ENCODE data around the gene CFAP61. TPM values are rescaled to one million over a fixed set of nuclear protein-coding genes. Genes with fewer than 3 reads are reported as not detected.
"Not testable (repeated sequence)": the region's sequence is repeated elsewhere in the genome, so short reads cannot be mapped to it uniquely, and the experiment has no call there.

CFAP61 gene, protein sequence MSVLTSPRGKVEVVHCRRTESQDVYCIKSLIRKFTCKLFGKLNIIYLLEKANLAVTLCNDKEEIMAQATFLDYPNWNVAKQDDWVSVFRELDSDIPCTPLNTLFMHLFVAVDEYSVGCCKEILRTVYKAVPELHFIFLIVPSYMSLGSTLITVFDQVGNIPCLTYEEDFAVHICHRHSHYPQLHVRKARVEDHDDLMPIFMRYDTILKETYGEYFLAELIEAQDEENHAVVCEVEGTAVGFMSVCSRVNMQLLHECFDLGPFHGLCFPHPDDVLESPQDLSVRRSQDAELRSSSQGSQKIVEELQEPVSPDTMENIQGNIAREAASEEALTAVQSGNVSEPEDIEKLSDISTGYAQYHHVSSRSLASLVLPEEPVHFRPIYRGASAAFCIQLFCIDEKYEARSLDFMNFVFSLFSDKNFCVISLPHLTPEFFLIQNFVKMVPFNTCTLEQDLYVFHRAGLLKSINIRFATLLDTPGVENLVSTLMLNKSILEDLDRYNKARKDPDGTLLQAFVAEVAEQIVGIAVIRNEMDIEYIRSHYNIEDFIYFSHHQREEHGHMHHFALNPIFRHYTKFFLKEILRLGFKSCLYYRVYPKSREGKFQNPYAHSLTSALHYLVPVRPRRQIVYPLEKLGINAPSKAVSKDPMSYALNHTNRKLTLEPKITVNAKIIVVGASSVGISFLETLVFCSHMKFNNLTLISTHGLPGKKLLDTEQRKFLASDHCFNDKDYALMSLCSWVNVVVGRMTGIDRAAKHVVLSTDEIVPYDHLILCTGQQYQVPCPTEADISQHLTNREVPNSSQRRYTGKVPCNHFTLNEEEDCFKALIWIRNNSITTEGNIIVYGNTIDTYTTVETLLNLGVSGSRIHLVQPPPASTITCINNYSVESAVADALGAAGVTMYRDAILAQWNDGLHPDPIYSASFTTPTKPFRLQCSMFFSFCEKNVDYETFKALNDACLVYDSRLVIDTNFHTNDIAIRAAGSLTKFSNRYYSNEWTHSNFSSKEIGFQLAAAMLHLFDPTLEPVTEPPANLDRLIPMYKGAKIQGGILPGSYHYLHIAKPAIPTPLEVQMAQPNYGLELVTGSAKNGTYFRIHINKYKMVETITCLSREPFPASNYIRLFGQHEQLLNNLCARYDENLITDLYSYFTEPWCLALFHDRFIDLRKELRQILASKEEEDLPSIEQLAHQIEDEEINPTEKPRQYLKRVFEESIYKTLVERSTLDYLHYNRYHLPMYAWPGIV
- total RNA-seq = not detected
- not detected for polyA plus RNA-seq

- peak; percentile 96 to 99 (median 99) for DNase-seq
- no peaks in the 10 kb centered on the region for H3K9me3 ChIP-seq (ENCODE audit: control insufficient read depth in 2 of 2, low read length in 2 of 2)
- peak within 1 kb of the TSS; percentile 90 for H3K27ac ChIP-seq (ENCODE audit: insufficient read depth, low read length, poor library complexity, severe bottlenecking)
- Mint-ChIP-seq H3K36me3 (peaks cover 28% of the 10 kb centered on the region), H3K27ac (peak within 1 kb of the TSS; percentile 98 to 100 (median 100)), H3K9me3 (no peaks in the 10 kb centered on the region), H3K27me3 (peaks cover 19% of the 10 kb centered on the region), H3K4me3 (peak within 1 kb of the TSS; percentile 93 to 100 (median 99)), H3K4me1 (peaks cover 15 to 41% (median 25%) of the 10 kb centered on the region in 4 donors)
- peak within 1 kb of the TSS; percentile 88 for H3K4me3 ChIP-seq (ENCODE audit: low read depth, low read length)
- ATAC-seq (ENCODE audit: low read depth in 2 of 2) = peak; percentile 95
- H3K4me1 ChIP-seq (ENCODE audit: control insufficient read depth, insufficient read depth, low read length, poor library complexity, severe bottlenecking) = peaks cover 18% of the 10 kb centered on the region
- H3K27me3 ChIP-seq (ENCODE audit: control insufficient read depth, insufficient read depth, low read length) = peaks cover 7% of the 10 kb centered on the region
- peaks cover 30% of the 10 kb centered on the region for H3K36me3 ChIP-seq (ENCODE audit: control insufficient read depth, insufficient read depth, low read length)
These were observed at the start of gene CFAP61, which contains the start of gene CRNKL1 for GRCh38 chr20:20052074-20052970. Gene CFAP61 (plus strand): TSS chr20:20052532. CDS start chr20:20056654, 4,122 bp downstream. Gene CRNKL1 (minus strand): TSS chr20:20052466. CDS start chr20:20052342, 124 bp downstream.

- Histone ChIP-seq H3K4me3 (ENCODE audit: low read depth, low read length) (no peak overlapping the region), H3K27me3 (ENCODE audit: control insufficient read depth, insufficient read depth, low read length) (peaks cover 8% of the 10 kb centered on the region), H3K9me3 (ENCODE audit: control insufficient read depth in 2 of 2, low read length in 2 of 2) (no peaks in the 10 kb centered on the region), H3K27ac (ENCODE audit: insufficient read depth, low read length, poor library complexity, severe bottlenecking) (no peak overlapping the region), H3K4me1 (ENCODE audit: control insufficient read depth, insufficient read depth, low read length, poor library complexity, severe bottlenecking) (no peaks in the 10 kb centered on the region), H3K36me3 (ENCODE audit: control insufficient read depth, insufficient read depth, low read length) (no peaks in the 10 kb centered on the region)
- DNase-seq (peak in 1 of 3 donors; percentile 19), ATAC-seq (ENCODE audit: low read depth in 2 of 2) (peak in 1 of 2 donors; percentile 44)
- Mint-ChIP-seq H3K27ac (no peak overlapping the region), H3K4me3 (peak overlapping the region in 3 of 4 donors; percentile 17 to 78 (median 62)), H3K4me1 (peaks cover 0 to 11% (median 9%) of the 10 kb centered on the region in 4 donors), H3K9me3 (peaks cover 0 to 2% (median 0%) of the 10 kb centered on the region in 7 donors), H3K27me3 (peaks cover 42% of the 10 kb centered on the region), H3K36me3 (no peaks in the 10 kb centered on the region)
These were observed 49.0 kb upstream of the CFAP61 start for GRCh38 chr20:20003031-20003954.

DNA sequence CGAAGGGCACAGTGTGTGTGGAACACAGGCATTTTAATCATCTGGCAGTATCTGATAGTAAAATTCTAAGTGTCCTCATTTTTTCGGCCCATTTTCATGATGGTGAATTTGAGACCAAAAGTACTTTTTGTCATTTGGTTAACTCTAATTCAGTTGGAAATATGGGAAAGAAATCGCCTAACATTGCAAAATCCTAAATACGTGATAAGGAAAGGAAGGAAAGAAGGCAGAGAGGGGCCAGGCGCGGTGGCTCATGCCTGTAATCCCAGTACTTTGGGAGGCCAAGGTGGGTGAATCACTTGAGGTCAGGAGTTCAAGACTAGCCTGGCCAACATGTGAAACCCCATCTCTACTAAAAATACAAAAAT, 48.4 kb upstream of the CFAP61 start:
- Mint-ChIP-seq H3K27me3 (peaks cover 42% of the 10 kb centered on the region), H3K4me3 (peak overlapping the region in 2 of 4 donors; percentile 62 to 78), H3K4me1 (peaks cover 0 to 11% (median 9%) of the 10 kb centered on the region in 4 donors)
- H3K27ac ChIP-seq (ENCODE audit: insufficient read depth, low read length, poor library complexity, severe bottlenecking); H3K9me3 ChIP-seq (ENCODE audit: control insufficient read depth in 2 of 2, low read length in 2 of 2); DNase-seq; H3K4me3 ChIP-seq (ENCODE audit: low read depth, low read length); H3K36me3 Mint-ChIP-seq; ATAC-seq (ENCODE audit: low read depth in 2 of 2); H3K27me3 ChIP-seq (ENCODE audit: control insufficient read depth, insufficient read depth, low read length); H3K9me3 Mint-ChIP-seq; H3K27ac Mint-ChIP-seq; H3K36me3 ChIP-seq (ENCODE audit: control insufficient read depth, insufficient read depth, low read length); H3K4me1 ChIP-seq (ENCODE audit: control insufficient read depth, insufficient read depth, low read length, poor library complexity, severe bottlenecking): not testable (repeated sequence)

DNA sequence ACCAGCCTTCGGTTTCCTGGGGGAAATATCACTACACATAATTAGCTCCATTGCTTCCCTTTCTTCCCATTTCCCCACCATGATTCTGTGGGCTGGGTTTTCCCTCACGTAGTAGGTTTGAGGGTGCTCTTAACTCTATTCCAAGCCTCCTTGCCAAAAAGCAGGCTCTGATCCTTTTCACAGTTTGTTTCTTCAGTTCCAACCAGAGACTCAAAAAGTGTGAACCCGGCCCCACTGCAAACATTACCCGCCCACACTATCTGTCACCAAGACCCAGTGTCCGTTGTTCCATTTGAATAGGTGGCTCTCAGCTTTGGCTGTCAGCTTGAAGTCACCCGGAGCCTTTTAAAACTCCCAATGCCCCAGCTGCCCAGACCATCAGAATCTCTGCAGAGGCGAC, 47.0 kb upstream of the CFAP61 start:
- peaks cover 0 to 11% (median 9%) of the 10 kb centered on the region in 4 donors for H3K4me1 Mint-ChIP-seq
- Histone ChIP-seq H3K27ac (ENCODE audit: insufficient read depth, low read length, poor library complexity, severe bottlenecking) (no peak overlapping the region), H3K4me1 (ENCODE audit: control insufficient read depth, insufficient read depth, low read length, poor library complexity, severe bottlenecking) (no peaks in the 10 kb centered on the region), H3K27me3 (ENCODE audit: control insufficient read depth, insufficient read depth, low read length) (peaks cover 8% of the 10 kb centered on the region), H3K36me3 (ENCODE audit: control insufficient read depth, insufficient read depth, low read length) (no peaks in the 10 kb centered on the region), H3K9me3 (ENCODE audit: control insufficient read depth in 2 of 2, low read length in 2 of 2) (no peaks in the 10 kb centered on the region), H3K4me3 (ENCODE audit: low read depth, low read length) (no peak overlapping the region)
- peaks cover 0 to 2% (median 0%) of the 10 kb centered on the region in 7 donors for H3K9me3 Mint-ChIP-seq
- no peak overlapping the region for H3K27ac Mint-ChIP-seq
- H3K36me3 Mint-ChIP-seq = no peaks in the 10 kb centered on the region
- peaks cover 46% of the 10 kb centered on the region for H3K27me3 Mint-ChIP-seq
- DNase-seq (no peak), ATAC-seq (ENCODE audit: low read depth in 2 of 2) (no peak)
- H3K4me3 Mint-ChIP-seq = no peak overlapping the region

DNA sequence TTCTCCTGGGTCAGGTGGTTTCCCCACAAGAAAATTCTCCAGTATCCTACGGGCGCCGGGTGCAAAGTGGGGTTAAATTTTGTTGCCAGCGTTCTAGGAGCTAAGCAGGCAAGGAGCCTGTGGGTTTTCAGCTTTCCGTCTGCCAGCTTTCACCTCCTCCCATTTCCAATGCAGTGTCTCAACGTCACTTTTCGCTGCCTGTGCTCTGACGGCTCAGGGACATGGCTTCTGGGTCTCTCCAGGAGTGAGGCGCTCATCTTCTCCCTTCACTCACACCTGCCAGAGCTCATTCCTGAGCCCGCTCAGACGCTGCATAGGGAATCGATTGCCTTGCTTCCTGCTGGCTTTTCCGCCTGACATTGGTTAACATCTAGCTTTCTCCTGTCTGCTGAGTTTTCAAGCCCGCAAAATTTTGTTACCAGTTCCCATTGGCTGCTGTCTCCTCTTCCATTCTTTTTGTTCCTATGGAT, 42.5 kb upstream of the CFAP61 start:
- no peak overlapping the region for H3K27ac Mint-ChIP-seq
- DNase-seq = no peak
- H3K4me1 ChIP-seq (ENCODE audit: control insufficient read depth, insufficient read depth, low read length, poor library complexity, severe bottlenecking) = no peaks in the 10 kb centered on the region
- H3K27ac ChIP-seq (ENCODE audit: insufficient read depth, low read length, poor library complexity, severe bottlenecking) = no peak overlapping the region
- H3K36me3 Mint-ChIP-seq = no peaks in the 10 kb centered on the region
- H3K4me1 Mint-ChIP-seq = peaks cover 0 to 5% (median 4%) of the 10 kb centered on the region in 4 donors
- no peak for ATAC-seq (ENCODE audit: low read depth in 2 of 2)
- peaks cover 53% of the 10 kb centered on the region for H3K27me3 Mint-ChIP-seq
- no peak overlapping the region for H3K4me3 ChIP-seq (ENCODE audit: low read depth, low read length)
- H3K9me3 Mint-ChIP-seq = peaks cover 0 to 3% (median 0%) of the 10 kb centered on the region in 7 donors
- no peaks in the 10 kb centered on the region for H3K36me3 ChIP-seq (ENCODE audit: control insufficient read depth, insufficient read depth, low read length)
- peaks cover 3% of the 10 kb centered on the region for H3K27me3 ChIP-seq (ENCODE audit: control insufficient read depth, insufficient read depth, low read length)
- H3K4me3 Mint-ChIP-seq = no peak overlapping the region
- no peaks in the 10 kb centered on the region for H3K9me3 ChIP-seq (ENCODE audit: control insufficient read depth in 2 of 2, low read length in 2 of 2)
